Endodermal cell (in vitro differentiated cells): ENCODE results near the gene GPC6. TPM values are rescaled to one million over a fixed set of nuclear protein-coding genes. Genes with fewer than 3 reads are reported as not detected.
A peak's percentile ranks its signal among the peaks of the same experiment; 100 is the strongest.

Source experiments
- DNase-seq: peaks from one replicate; pipeline ENCODE4 v3.0.0-alpha.2; 2017
- H3K27ac ChIP-seq: 2 replicates; pipeline ENCODE4 v1.5.1; 2013; ENCODE audit warnings: mild to moderate bottlenecking, low read depth, low read length, moderate library complexity
- H3K27me3 ChIP-seq: 2 replicates; pipeline ENCODE4 v1.6.1; 2013; ENCODE audit warnings: mild to moderate bottlenecking, low read length, moderate library complexity; ENCODE audit not compliant: insufficient read depth, control insufficient read depth, poor library complexity, severe bottlenecking
- H3K36me3 ChIP-seq: 2 replicates; pipeline ENCODE4 v1.7.0; 2013; ENCODE audit warnings: mild to moderate bottlenecking, low read length, moderate library complexity; ENCODE audit not compliant: control insufficient read depth, insufficient read depth
- H3K4me1 ChIP-seq: one replicate; pipeline ENCODE4 v1.7.0; 2013; ENCODE audit warnings: low read length; ENCODE audit not compliant: control insufficient read depth, insufficient read depth
- H3K4me3 ChIP-seq: 2 replicates; pipeline ENCODE4 v1.5.1; 2013; ENCODE audit warnings: mild to moderate bottlenecking, low read length, moderate library complexity
- H3K9ac ChIP-seq: 2 replicates; pipeline ENCODE4 v1.6.1; 2013; ENCODE audit warnings: mild to moderate bottlenecking, low read length, moderate library complexity; ENCODE audit not compliant: poor library complexity, severe bottlenecking; ENCODE audit errors: extremely low read depth
- H3K9me3 ChIP-seq: 2 replicates; pipeline ENCODE4 v1.6.1; 2013; ENCODE audit warnings: mild to moderate bottlenecking, low read length, moderate library complexity; ENCODE audit not compliant: control insufficient read depth
- H3K27ac Mint-ChIP-seq: 2 replicates; pipeline ENCODE4 v1.8.0; 2020; ENCODE audit warnings: mixed read lengths
- H3K27me3 Mint-ChIP-seq: 2 replicates; pipeline ENCODE4 v1.8.0; 2021; ENCODE audit warnings: mild to moderate bottlenecking, mixed read lengths; ENCODE audit not compliant: insufficient read depth
- H3K36me3 Mint-ChIP-seq: 2 replicates; pipeline ENCODE4 v1.8.0; 2020; ENCODE audit warnings: low read depth, mixed read lengths
- H3K4me1 Mint-ChIP-seq: 2 replicates; pipeline ENCODE4 v1.8.0; 2020; ENCODE audit warnings: mixed read lengths
- H3K4me3 Mint-ChIP-seq: 2 replicates; pipeline ENCODE4 v1.8.0; 2020; ENCODE audit warnings: mild to moderate bottlenecking, moderate library complexity, mixed read lengths
- H3K9me3 Mint-ChIP-seq: 2 replicates; pipeline ENCODE4 v1.8.0; 2020; ENCODE audit warnings: mild to moderate bottlenecking, mixed read lengths
- CTCF ChIP-seq: fragments of 200-600 bp; sonication (generic); conservative IDR thresholded peaks from 2 replicates; pipeline ENCODE4 v1.5.0; 2021; ENCODE audit warnings: antibody characterized with exemption, mild to moderate bottlenecking
- WGBS, 2 experiments: methylation state at CpG; one replicate each; pipeline versions ENCODE4 v1.1.5 to v1.1.7; 2013; ENCODE audit warnings: missing lambda C conversion rate in 2 of 2, mixed read lengths in 1 of 2; ENCODE audit not compliant: insufficient coverage in 1 of 2, insufficient read length in 1 of 2; 5-methylcytosine and 5-hydroxymethylcytosine counted together
- total RNA-seq, 2 donors: library from RNA; stranded (reverse); fragmentation: NEBNext Ultra II Directional in 1 of 2; extraction: Animal tissue kit (Norgen Biotek cat#: 25700) in 1 of 2; gene quantifications; 2 replicates in 1 of 2; 3 replicates in 1 of 2; pipeline ENCODE4 v1.2.1, GENCODE V29; 2021

GPC6 gene
- total RNA-seq, 2 donors from 2014 or later: 69.6 to 80.4 TPM

- Mint-ChIP-seq H3K27ac (no peak overlapping the region), H3K36me3 (peaks cover 9% of the 10 kb centered on the region), H3K4me3 (no peak overlapping the region), H3K27me3 (peaks cover 58% of the 10 kb centered on the region), H3K9me3 (no peaks in the 10 kb centered on the region), H3K4me1 (peaks cover 13% of the 10 kb centered on the region)
- no peak overlapping the region for H3K9ac ChIP-seq
- no peaks in the 10 kb centered on the region for H3K9me3 ChIP-seq
- no peak overlapping the region for H3K27ac ChIP-seq
- 81 to 87% methylated on average over 6 to 8 of the region's 8 CpGs for WGBS, 2 experiments
- H3K4me1 ChIP-seq: peaks cover 6% of the 10 kb centered on the region
- TF ChIP-seq CTCF: peak; percentile 58
- no peak for DNase-seq
- H3K4me3 ChIP-seq: no peak overlapping the region
- H3K36me3 ChIP-seq: no peaks in the 10 kb centered on the region
- H3K27me3 ChIP-seq: peaks cover 7% of the 10 kb centered on the region
Observed at GRCh38 chr13:94345374-94346195, 1119.0 kb downstream of the GPC6 start.

- Histone ChIP-seq H3K36me3 (no peaks in the 10 kb centered on the region), H3K4me1 (peaks cover 6% of the 10 kb centered on the region), H3K27ac (no peak overlapping the region), H3K9ac (no peak overlapping the region), H3K4me3 (no peak overlapping the region), H3K27me3 (peaks cover 7% of the 10 kb centered on the region), H3K9me3 (no peaks in the 10 kb centered on the region)
- H3K27ac Mint-ChIP-seq: no peak overlapping the region
- DNase-seq: no peak
- no peak overlapping the region for H3K4me3 Mint-ChIP-seq
- peaks cover 66% of the 10 kb centered on the region for H3K27me3 Mint-ChIP-seq
- no peak for TF ChIP-seq CTCF
- peaks cover 13% of the 10 kb centered on the region for H3K4me1 Mint-ChIP-seq
- WGBS, 2 experiments: 91 to 99% methylated on average over 4 to 13 of the region's 13 CpGs
- peaks cover 9% of the 10 kb centered on the region for H3K36me3 Mint-ChIP-seq
- no peaks in the 10 kb centered on the region for H3K9me3 Mint-ChIP-seq
Observed at GRCh38 chr13:94346261-94347019, 1119.8 kb downstream of the GPC6 start.

GRCh38 chr13:94351292-94351990 is 1124.8 kb downstream of the GPC6 start:
- no peak overlapping the region for H3K27ac Mint-ChIP-seq
- H3K9me3 ChIP-seq: no peaks in the 10 kb centered on the region
- H3K36me3 Mint-ChIP-seq: peaks cover 6% of the 10 kb centered on the region
- DNase-seq: no peak
- no peaks in the 10 kb centered on the region for H3K36me3 ChIP-seq
- no peaks in the 10 kb centered on the region for H3K4me1 ChIP-seq
- H3K27me3 ChIP-seq: peaks cover 7% of the 10 kb centered on the region
- no peak for TF ChIP-seq CTCF
- H3K27me3 Mint-ChIP-seq: peaks cover 61% of the 10 kb centered on the region
- 62 to 80% methylated on average over 5 of the region's 5 CpGs for whole genome bisulfite sequencing, 2 experiments
- no peak overlapping the region for H3K9ac ChIP-seq
- no peak overlapping the region for H3K4me3 Mint-ChIP-seq
- H3K4me3 ChIP-seq: no peak overlapping the region
- peak overlapping the region; percentile 1 for H3K27ac ChIP-seq
- H3K9me3 Mint-ChIP-seq: no peaks in the 10 kb centered on the region
- peaks cover 4% of the 10 kb centered on the region for H3K4me1 Mint-ChIP-seq
